HepG2 (cell line): ENCODE results near the gene KHK. TPM values are rescaled to one million over a fixed set of nuclear protein-coding genes. Genes with fewer than 3 reads are reported as not detected.

Experiments
- AKAP8 ChIP-seq: sonication (generic); formaldehyde crosslinking; IDR thresholded peaks from 2 replicates; pipeline ENCODE4 v1.5.1; 2020; ENCODE audit warnings: mild to moderate bottlenecking, missing genetic modification reagents
- DZIP1 ChIP-seq: sonication (generic); formaldehyde crosslinking; IDR thresholded peaks from 2 replicates; pipeline ENCODE4 v1.5.0; 2020; ENCODE audit warnings: mild to moderate bottlenecking, missing genetic modification reagents
- GFI1 ChIP-seq: sonication (generic); formaldehyde crosslinking; IDR thresholded peaks from 2 replicates; pipeline ENCODE4 v1.5.0; 2020; ENCODE audit warnings: missing genetic modification reagents, mild to moderate bottlenecking, borderline replicate concordance
- JARID2 ChIP-seq: sonication (generic); formaldehyde crosslinking; IDR thresholded peaks from 2 replicates; pipeline ENCODE4 v1.8.1; 2023; ENCODE audit warnings: missing genetic modification reagents, inconsistent platforms; ENCODE audit not compliant: insufficient replicate concordance
- MAFF ChIP-seq: IDR thresholded peaks from 2 replicates; pipeline ENCODE4 v1.6.1; 2011; ENCODE audit warnings: low read depth, low read length, improper control_type of control experiment
- MIER3 ChIP-seq: IDR thresholded peaks from 2 replicates; pipeline ENCODE4 v1.6.1; 2016; ENCODE audit warnings: missing compliant biosample characterization, borderline replicate concordance
- NFE2L2 ChIP-seq: fragments of 150-350 bp; IDR thresholded peaks from 2 replicates; pipeline ENCODE4 v1.6.1; 2014; ENCODE audit warnings: low read length
- ONECUT2 ChIP-seq: sonication (generic); formaldehyde crosslinking; IDR thresholded peaks from 2 replicates; pipeline ENCODE4 v1.4.0; 2020; ENCODE audit warnings: missing genetic modification reagents
- PAX8 ChIP-seq: sonication (generic); formaldehyde crosslinking; IDR thresholded peaks from 2 replicates; pipeline ENCODE4 v1.8.0; 2022; ENCODE audit warnings: mild to moderate bottlenecking, missing genetic modification reagents, borderline replicate concordance
- SCMH1 ChIP-seq: sonication (generic); formaldehyde crosslinking; IDR thresholded peaks from 2 replicates; pipeline ENCODE4 v1.9.0; 2021; ENCODE audit warnings: missing genetic modification reagents, mild to moderate bottlenecking, borderline replicate concordance
- SOX13 ChIP-seq, 3 experiments: fragments of 450-650 bp in 1 of 3; sonication (generic) in 1 of 3; formaldehyde crosslinking in 1 of 3; IDR thresholded peaks in 2 of 3; conservative IDR thresholded peaks in 1 of 3; 2 replicates each; pipeline versions ENCODE4 v1.5.0 to v1.6.1; 2016 to 2020; ENCODE audit warnings: antibody characterized with exemption in 1 of 3, mild to moderate bottlenecking in 1 of 3, missing compliant biosample characterization in 1 of 3, missing genetic modification reagents in 1 of 3, moderate library complexity in 1 of 3
- SUZ12 ChIP-seq: fragments of 150-350 bp; IDR thresholded peaks from 2 replicates; pipeline ENCODE4 v1.6.1; 2014; ENCODE audit warnings: low read depth, low read length
- ZNF230 ChIP-seq: sonication (generic); formaldehyde crosslinking; IDR thresholded peaks from 2 replicates; pipeline ENCODE4 v1.4.0; 2020; ENCODE audit warnings: mild to moderate bottlenecking, missing genetic modification reagents
- ZNF326 ChIP-seq: sonication (generic); formaldehyde crosslinking; IDR thresholded peaks from 2 replicates; pipeline ENCODE4 v1.4.0; 2020; ENCODE audit warnings: missing genetic modification reagents, borderline replicate concordance
- ZNF331 ChIP-seq: sonication (generic); formaldehyde crosslinking; IDR thresholded peaks from 2 replicates; pipeline ENCODE4 v1.4.0; 2020; ENCODE audit warnings: missing genetic modification reagents
- ZNF343 ChIP-seq: sonication (generic); formaldehyde crosslinking; IDR thresholded peaks from 2 replicates; pipeline ENCODE4 v1.4.0; 2020; ENCODE audit warnings: mild to moderate bottlenecking, missing genetic modification reagents
- ZNF496 ChIP-seq: sonication (generic); formaldehyde crosslinking; IDR thresholded peaks from 2 replicates; pipeline ENCODE4 v1.8.1; 2023; ENCODE audit warnings: mild to moderate bottlenecking, moderate library complexity, missing genetic modification reagents; ENCODE audit not compliant: insufficient replicate concordance
- polyA plus RNA-seq, 8 experiments: library from polyadenylated mRNA; depleted of rRNA in 3 of 8; stranded (reverse) in 7 of 8; unstranded in 1 of 8; fragments of >200 nt; fragmentation: Illumina TruSeq in 4 of 8; extraction: Trizol in 4 of 8; gene quantifications; 2 replicates each; pipeline versions ENCODE4 v1.2.1 to v1.2.3, GENCODE V29; 2011 to 2016; ENCODE audit warnings: low read depth in 4 of 8, missing spikeins in 1 of 8, mixed read lengths in 1 of 8; ENCODE audit not compliant: insufficient read depth in 1 of 8
- total RNA-seq, 5 experiments: library from RNA; depleted of rRNA; stranded (reverse); fragments of >200 nt; fragmentation: Illumina TruSeq; extraction: Trizol; gene quantifications; 2 replicates each; pipeline ENCODE4 v1.2.3, GENCODE V29; 2016; ENCODE audit warnings: low read depth in 1 of 5
- TF ChIP-seq, protein P1 (sequence below): sonication (generic); formaldehyde crosslinking; IDR thresholded peaks from 2 replicates; pipeline ENCODE4 v1.8.0; 2022; ENCODE audit warnings: low read depth, missing genetic modification reagents
- TF ChIP-seq, protein P2 (sequence below): sonication (generic); formaldehyde crosslinking; conservative IDR thresholded peaks from 2 replicates; pipeline ENCODE4 v1.4.0; 2020; ENCODE audit warnings: missing genetic modification reagents
- TF ChIP-seq, protein P3 (sequence below): sonication (generic); formaldehyde crosslinking; IDR thresholded peaks from 2 replicates; pipeline ENCODE4 v1.8.1; 2023; ENCODE audit warnings: mild to moderate bottlenecking, missing genetic modification reagents

Gene KHK
- total and polyA plus RNA-seq, 2 of the 13 experiments (the other 11 are each of a cell fraction or from before 2014, with no cell fraction given), result 40.9 to 99.2 TPM

DNA sequence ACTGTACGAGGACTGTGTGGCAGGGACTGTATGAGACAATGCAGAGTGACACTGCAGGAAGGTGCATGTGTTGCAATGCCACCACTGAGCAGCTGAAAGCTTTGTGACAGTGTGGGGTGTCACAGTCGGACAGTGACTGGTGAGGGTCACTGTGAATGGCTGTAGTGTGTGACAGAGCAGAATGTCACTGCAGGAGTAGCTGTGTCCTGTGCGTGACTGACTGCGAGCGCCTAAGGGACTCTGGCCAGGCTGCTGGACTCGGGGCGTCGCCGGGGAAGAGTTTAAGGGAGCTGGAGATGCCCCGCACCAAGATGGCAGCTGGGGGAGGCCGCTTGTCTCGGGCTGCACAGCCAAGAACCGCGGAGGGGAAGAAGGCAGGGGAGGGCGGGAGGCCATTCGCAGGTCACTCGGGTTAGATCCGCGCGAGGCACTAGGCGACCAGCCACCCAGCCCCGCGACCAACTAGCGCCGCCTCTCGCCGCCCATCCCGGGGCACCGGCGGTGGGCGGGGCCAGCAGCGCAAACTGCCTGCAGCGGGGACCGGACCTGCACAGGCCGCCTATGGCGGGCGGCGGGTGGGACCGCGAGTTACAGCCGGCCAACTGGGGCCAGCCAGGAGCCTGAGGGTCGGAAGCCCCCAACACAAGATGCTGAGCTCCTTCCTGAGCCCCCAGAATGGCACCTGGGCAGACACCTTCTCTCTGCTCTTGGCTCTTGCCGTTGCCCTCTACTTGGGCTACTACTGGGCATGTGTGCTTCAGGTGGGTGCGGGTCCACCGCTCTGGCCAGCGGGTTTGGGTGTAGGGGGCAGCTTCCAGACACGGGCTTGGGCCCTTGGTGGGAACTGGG, 37.0 kb downstream of the KHK start, which contains the start of gene ABHD1 (continued):
- TF ChIP-seq PAX8 (CRISPR knock-in tag) (peak; percentile 92; the same call in 1 of the 2 replicates), ZNF331 (peak; percentile 40; the same call in 1 of the 2 replicates), DZIP1 (CRISPR knock-in tag) (no peak; the same call in 1 of the 2 replicates), ZNF326 (CRISPR knock-in tag) (no peak), AKAP8 (CRISPR knock-in tag) (peak; percentile 74; the same call in 1 of the 2 replicates), MIER3 (CRISPR knock-in tag) (no peak), ZNF343 (CRISPR knock-in tag) (peak; percentile 35; the same call in 1 of the 2 replicates), GFI1 (no peak), NFE2L2 (peak; percentile 58), JARID2 (CRISPR knock-in tag) (no peak), ZNF496 (CRISPR knock-in tag) (no peak), ONECUT2 (CRISPR knock-in tag) (no peak), SOX13 (IDR thresholded peaks at IDR 0.05) (no peak), SOX13 (CRISPR knock-in tag; conservative IDR thresholded peaks at IDR 0.05 in 1 of 2, IDR thresholded peaks at IDR 0.05 in 1 of 2) (peak; percentile 12 to 28; a peak in 1 of 4 replicates), MAFF (no peak), SCMH1 (CRISPR knock-in tag) (no peak), SUZ12 (no peak), ZNF230 (peak; percentile 85)
- TF ChIP-seq, protein P1, sequence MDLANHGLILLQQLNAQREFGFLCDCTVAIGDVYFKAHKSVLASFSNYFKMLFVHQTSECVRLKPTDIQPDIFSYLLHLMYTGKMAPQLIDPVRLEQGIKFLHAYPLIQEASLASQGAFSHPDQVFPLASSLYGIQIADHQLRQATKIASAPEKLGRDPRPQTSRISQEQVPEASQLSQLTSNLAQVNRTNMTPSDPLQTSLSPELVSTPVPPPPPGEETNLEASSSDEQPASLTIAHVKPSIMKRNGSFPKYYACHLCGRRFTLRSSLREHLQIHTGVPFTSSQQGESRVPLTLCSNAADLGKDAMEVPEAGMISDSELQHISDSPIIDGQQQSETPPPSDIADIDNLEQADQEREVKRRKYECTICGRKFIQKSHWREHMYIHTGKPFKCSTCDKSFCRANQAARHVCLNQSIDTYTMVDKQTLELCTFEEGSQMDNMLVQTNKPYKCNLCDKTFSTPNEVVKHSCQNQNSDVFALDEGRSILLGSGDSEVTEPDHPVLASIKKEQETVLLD (CRISPR knock-in tag), result no peak; the same call in 1 of the 2 replicates
- TF ChIP-seq, protein P2, sequence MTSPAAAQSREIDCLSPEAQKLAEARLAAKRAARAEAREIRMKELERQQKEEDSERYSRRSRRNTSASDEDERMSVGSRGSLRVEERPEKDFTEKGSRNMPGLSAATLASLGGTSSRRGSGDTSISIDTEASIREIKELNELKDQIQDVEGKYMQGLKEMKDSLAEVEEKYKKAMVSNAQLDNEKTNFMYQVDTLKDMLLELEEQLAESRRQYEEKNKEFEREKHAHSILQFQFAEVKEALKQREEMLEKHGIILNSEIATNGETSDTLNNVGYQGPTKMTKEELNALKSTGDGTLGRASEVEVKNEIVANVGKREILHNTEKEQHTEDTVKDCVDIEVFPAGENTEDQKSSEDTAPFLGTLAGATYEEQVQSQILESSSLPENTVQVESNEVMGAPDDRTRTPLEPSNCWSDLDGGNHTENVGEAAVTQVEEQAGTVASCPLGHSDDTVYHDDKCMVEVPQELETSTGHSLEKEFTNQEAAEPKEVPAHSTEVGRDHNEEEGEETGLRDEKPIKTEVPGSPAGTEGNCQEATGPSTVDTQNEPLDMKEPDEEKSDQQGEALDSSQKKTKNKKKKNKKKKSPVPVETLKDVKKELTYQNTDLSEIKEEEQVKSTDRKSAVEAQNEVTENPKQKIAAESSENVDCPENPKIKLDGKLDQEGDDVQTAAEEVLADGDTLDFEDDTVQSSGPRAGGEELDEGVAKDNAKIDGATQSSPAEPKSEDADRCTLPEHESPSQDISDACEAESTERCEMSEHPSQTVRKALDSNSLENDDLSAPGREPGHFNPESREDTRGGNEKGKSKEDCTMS (CRISPR knock-in tag), result no peak
- TF ChIP-seq, protein P3, sequence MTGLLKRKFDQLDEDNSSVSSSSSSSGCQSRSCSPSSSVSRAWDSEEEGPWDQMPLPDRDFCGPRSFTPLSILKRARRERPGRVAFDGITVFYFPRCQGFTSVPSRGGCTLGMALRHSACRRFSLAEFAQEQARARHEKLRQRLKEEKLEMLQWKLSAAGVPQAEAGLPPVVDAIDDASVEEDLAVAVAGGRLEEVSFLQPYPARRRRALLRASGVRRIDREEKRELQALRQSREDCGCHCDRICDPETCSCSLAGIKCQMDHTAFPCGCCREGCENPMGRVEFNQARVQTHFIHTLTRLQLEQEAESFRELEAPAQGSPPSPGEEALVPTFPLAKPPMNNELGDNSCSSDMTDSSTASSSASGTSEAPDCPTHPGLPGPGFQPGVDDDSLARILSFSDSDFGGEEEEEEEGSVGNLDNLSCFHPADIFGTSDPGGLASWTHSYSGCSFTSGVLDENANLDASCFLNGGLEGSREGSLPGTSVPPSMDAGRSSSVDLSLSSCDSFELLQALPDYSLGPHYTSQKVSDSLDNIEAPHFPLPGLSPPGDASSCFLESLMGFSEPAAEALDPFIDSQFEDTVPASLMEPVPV (CRISPR knock-in tag), result no peak
